CD8-positive, alpha-beta memory T cell (primary cell): ENCODE results near the gene ARMC7. TPM values are rescaled to one million over a fixed set of nuclear protein-coding genes. Genes with fewer than 3 reads are reported as not detected.
A peak's percentile ranks its signal among the peaks of the same experiment; 100 is the strongest.

ENCODE experiments used
- CTCF ChIA-PET: fragments of 350-600 bp; sonication (Branson Sonifier 250); formaldehyde crosslinking; loops from one replicate; lab custom pipeline; 2021; ENCODE audit warnings: antibody characterized with exemption; lab: Charles Lee
- POLR2A ChIA-PET: fragments of 350-600 bp; sonication (Branson Sonifier 250); formaldehyde crosslinking; loops from one replicate; lab custom pipeline; 2021; ENCODE audit warnings: antibody characterized with exemption; lab: Charles Lee
- DNase-seq, 5 donors: peaks; one replicate each; pipeline versions ENCODE4 v3.0.0 to v3.0.0-alpha.2; 2020 to 2022; ENCODE audit warnings: mixed read lengths in 1 of 5
- H3K27ac ChIP-seq: one replicate; pipeline ENCODE4 v1.7.0; 2013; ENCODE audit warnings: low read depth, mild to moderate bottlenecking, low read length, moderate library complexity
- H3K27me3 ChIP-seq: 2 replicates; pipeline ENCODE4 v1.7.0; 2013; ENCODE audit warnings: low read length, mild to moderate bottlenecking; ENCODE audit not compliant: insufficient read depth, poor library complexity, severe bottlenecking
- H3K36me3 ChIP-seq: 2 replicates; pipeline ENCODE4 v1.7.0; 2013; ENCODE audit warnings: mild to moderate bottlenecking, low read length, moderate library complexity; ENCODE audit not compliant: insufficient read depth
- H3K4me1 ChIP-seq: 2 replicates; pipeline ENCODE4 v1.7.0; 2013; ENCODE audit warnings: mild to moderate bottlenecking, low read length, moderate library complexity; ENCODE audit not compliant: insufficient read depth
- H3K4me3 ChIP-seq: 2 replicates; pipeline ENCODE4 v1.7.0; 2013; ENCODE audit warnings: mild to moderate bottlenecking, low read length
- H3K9me3 ChIP-seq: 2 replicates; pipeline ENCODE4 v1.7.0; 2013; ENCODE audit warnings: mild to moderate bottlenecking, low read length
- H3K27ac Mint-ChIP-seq, 8 donors: one replicate each; pipeline ENCODE4 v1.8.0; 2020 to 2021; ENCODE audit warnings: mixed read lengths in 8 of 8, mild to moderate bottlenecking in 6 of 8, inconsistent platforms in 3 of 8, moderate library complexity in 3 of 8
- H3K27me3 Mint-ChIP-seq, 2 donors: one replicate each; pipeline ENCODE4 v1.8.0; 2020 to 2021; ENCODE audit warnings: mixed read lengths in 2 of 2, mild to moderate bottlenecking in 1 of 2, moderate library complexity in 1 of 2
- H3K36me3 Mint-ChIP-seq, 3 donors: one replicate each; pipeline ENCODE4 v1.8.0; 2020 to 2021; ENCODE audit warnings: mixed read lengths in 3 of 3, inconsistent platforms in 1 of 3, mild to moderate bottlenecking in 1 of 3
- H3K4me1 Mint-ChIP-seq, 3 donors: one replicate each; pipeline ENCODE4 v1.8.0; 2020 to 2021; ENCODE audit warnings: mixed read lengths in 3 of 3, inconsistent platforms in 1 of 3, mild to moderate bottlenecking in 1 of 3
- H3K4me3 Mint-ChIP-seq, 7 donors: one replicate each; pipeline ENCODE4 v1.8.0; 2020 to 2021; ENCODE audit warnings: mixed read lengths in 7 of 7, mild to moderate bottlenecking in 6 of 7, moderate library complexity in 4 of 7, inconsistent platforms in 2 of 7
- H3K9me3 Mint-ChIP-seq, 5 donors: one replicate each; pipeline ENCODE4 v1.8.0; 2020 to 2022; ENCODE audit warnings: mixed read lengths in 5 of 5, mild to moderate bottlenecking in 3 of 5, moderate library complexity in 2 of 5, inconsistent platforms in 1 of 5
- polyA plus RNA-seq: library from polyadenylated mRNA; unstranded; fragments of 300-500 nt; fragmentation: Illumina TruSeq; gene quantifications from one replicate; pipeline ENCODE4 v1.2.3, GENCODE V29; 2021
- total RNA-seq, 2 experiments: library from RNA; stranded (reverse); gene quantifications; one replicate each; pipeline ENCODE4 v1.2.3, GENCODE V29; 2021

The ARMC7 gene
- total and polyA plus RNA-seq, 3 experiments from 2014 or later: 4.0 to 15.9 (median 15.2) TPM

DNA sequence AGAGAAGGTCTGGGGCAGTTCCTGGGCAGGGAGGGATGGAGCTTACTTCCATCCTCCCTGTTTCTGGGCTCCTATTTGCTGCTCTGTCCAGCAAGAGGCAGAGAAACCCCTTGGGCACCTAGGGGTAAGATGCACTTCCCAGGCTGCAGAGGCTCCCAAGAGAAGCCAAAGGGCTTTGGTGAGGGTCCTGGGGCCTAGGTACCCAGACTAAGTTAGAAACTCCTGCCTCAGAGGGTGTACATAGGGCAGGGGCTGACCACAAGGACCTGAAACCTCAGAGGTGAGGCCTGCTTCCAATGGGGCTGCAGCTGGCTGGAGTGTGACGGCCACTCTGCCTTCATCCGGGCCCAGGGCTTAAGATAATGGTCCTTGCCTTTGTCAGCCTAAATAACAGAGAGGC lies 1.6 kb upstream of the ARMC7 start:
- H3K4me3 Mint-ChIP-seq: peak overlapping the region; percentile 87 to 93 (median 91)
- Histone ChIP-seq H3K4me1 (peaks cover 17% of the 10 kb centered on the region), H3K9me3 (no peaks in the 10 kb centered on the region), H3K4me3 (no peak overlapping the region), H3K27me3 (no peaks in the 10 kb centered on the region), H3K27ac (no peak overlapping the region), H3K36me3 (no peaks in the 10 kb centered on the region)
- H3K27me3 Mint-ChIP-seq: no peaks in the 10 kb centered on the region
- H3K36me3 Mint-ChIP-seq: peaks cover 0 to 11% (median 5%) of the 10 kb centered on the region in 3 donors
- DNase-seq: no peak
- ChIA-PET CTCF (interaction anchor here (0.7 kb wide), 1 partner anchor 67 kb away, joined by 3 read pairs; no protein-coding TSS in a partner anchor), POLR2A (no interaction called here)
- H3K27ac Mint-ChIP-seq: peak overlapping the region in 2 of 8 donors; percentile 69 to 81
- no peaks in the 10 kb centered on the region for H3K9me3 Mint-ChIP-seq
- peaks cover 20 to 31% (median 24%) of the 10 kb centered on the region in 3 donors for H3K4me1 Mint-ChIP-seq

GRCh38 chr17:75109046-75109406 lies 743 bp upstream of the ARMC7 start:
- Histone ChIP-seq H3K4me1 (peaks cover 22% of the 10 kb centered on the region), H3K27ac (no peak overlapping the region), H3K36me3 (no peaks in the 10 kb centered on the region), H3K27me3 (no peaks in the 10 kb centered on the region), H3K4me3 (peak overlapping the region; percentile 93), H3K9me3 (no peaks in the 10 kb centered on the region)
- Mint-ChIP-seq H3K36me3 (peaks cover 0 to 13% (median 5%) of the 10 kb centered on the region in 3 donors), H3K27me3 (no peaks in the 10 kb centered on the region), H3K4me3 (peak overlapping the region; percentile 87 to 93 (median 91)), H3K4me1 (peaks cover 24 to 36% (median 30%) of the 10 kb centered on the region in 3 donors), H3K9me3 (no peaks in the 10 kb centered on the region), H3K27ac (peak overlapping the region; percentile 7 to 91 (median 74))
- ChIA-PET CTCF (interaction anchor here (1.0 to 10.7 kb wide), 4 partner anchors 18 to 93 kb away, joined by 3 to 194 read pairs (median 78); partner anchors contain the start of gene NT5C), POLR2A (interaction anchor here (1.0 to 2.0 kb wide), 7 partner anchors 15 to 162 kb away, joined by 3 to 12 read pairs (median 5); partner anchors contain the start of genes MIF4GD, NT5C, SLC16A5 and SUMO2)
- peak in 1 of 5 donors; percentile 33 for DNase-seq

DNA sequence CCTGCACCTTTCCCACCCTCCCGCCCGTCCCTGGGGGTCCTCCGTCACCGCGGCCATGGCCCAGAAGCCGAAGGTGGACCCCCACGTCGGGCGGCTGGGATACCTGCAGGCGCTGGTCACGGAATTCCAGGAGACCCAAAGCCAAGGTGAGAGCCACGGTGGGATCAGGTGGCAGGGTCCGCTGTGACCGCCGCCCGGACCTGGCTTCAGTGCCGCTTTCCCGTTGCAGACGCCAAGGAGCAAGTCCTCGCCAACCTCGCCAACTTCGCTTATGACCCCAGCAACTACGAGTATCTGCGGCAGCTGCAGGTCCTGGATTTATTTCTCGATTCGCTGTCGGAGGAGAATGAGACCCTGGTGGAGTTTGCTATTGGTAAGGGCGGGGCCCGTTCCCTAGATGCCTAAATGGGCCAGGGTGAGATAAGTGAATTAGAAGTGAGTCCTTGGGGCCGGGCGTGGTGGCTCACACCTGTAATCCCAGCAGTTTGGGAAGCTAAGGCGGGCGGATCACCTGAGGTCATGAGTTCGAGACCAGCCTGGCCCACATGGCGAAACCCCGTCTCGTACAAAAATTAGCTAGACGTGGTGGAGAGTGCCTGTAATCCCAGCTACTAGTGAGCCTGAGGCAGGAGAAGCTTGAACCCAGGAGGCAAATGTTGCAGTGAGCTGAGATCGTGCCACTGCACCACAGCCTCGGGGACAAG lies 617 bp downstream of the ARMC7 start:
- Mint-ChIP-seq H3K27me3 (no peaks in the 10 kb centered on the region), H3K4me3 (peak overlapping the region; percentile 87 to 93 (median 91)), H3K4me1 (peaks cover 34 to 47% (median 41%) of the 10 kb centered on the region in 3 donors), H3K36me3 (peaks cover 0 to 21% (median 7%) of the 10 kb centered on the region in 3 donors), H3K27ac (peak overlapping the region; percentile 77 to 96 (median 91)), H3K9me3 (no peaks in the 10 kb centered on the region)
- DNase-seq: peak in 1 of 5 donors; percentile 53
- ChIA-PET CTCF (interaction anchor here (0.6 to 10.7 kb wide), 11 partner anchors 16 to 149 kb away, joined by 3 to 194 read pairs (median 4); partner anchors contain the start of genes MRPL58, NT5C, NUP85 and SLC16A5), POLR2A (interaction anchor here (0.6 to 2.0 kb wide), 10 partner anchors 14 to 160 kb away, joined by 3 to 12 read pairs (median 4); partner anchors contain the start of genes MIF4GD, NT5C, SLC16A5 and SUMO2)
- Histone ChIP-seq H3K9me3 (no peaks in the 10 kb centered on the region), H3K36me3 (no peaks in the 10 kb centered on the region), H3K4me3 (peak overlapping the region; percentile 93), H3K27ac (peak overlapping the region; percentile 59), H3K27me3 (no peaks in the 10 kb centered on the region), H3K4me1 (peaks cover 29% of the 10 kb centered on the region)

- peak overlapping the region; percentile 20 to 82 (median 35) for H3K27ac Mint-ChIP-seq
- peaks cover 0 to 21% (median 7%) of the 10 kb centered on the region in 3 donors for H3K36me3 Mint-ChIP-seq
- Histone ChIP-seq H3K36me3 (no peaks in the 10 kb centered on the region), H3K4me3 (no peak overlapping the region), H3K4me1 (peaks cover 29% of the 10 kb centered on the region), H3K27ac (no peak overlapping the region), H3K9me3 (no peaks in the 10 kb centered on the region), H3K27me3 (no peaks in the 10 kb centered on the region)
- peaks cover 37 to 54% (median 41%) of the 10 kb centered on the region in 3 donors for H3K4me1 Mint-ChIP-seq
- H3K4me3 Mint-ChIP-seq: peak overlapping the region; percentile 54 to 91 (median 71)
- DNase-seq: no peak
- H3K9me3 Mint-ChIP-seq: no peaks in the 10 kb centered on the region
- H3K27me3 Mint-ChIP-seq: no peaks in the 10 kb centered on the region
- POLR2A ChIA-PET: interaction anchor here (0.7 to 1.0 kb wide), 2 partner anchors 34 to 90 kb away, joined by 3 read pairs; no protein-coding TSS in a partner anchor
- CTCF ChIA-PET: interaction anchor here (0.6 to 10.7 kb wide), 13 partner anchors 9 to 300 kb away, joined by 3 to 194 read pairs (median 4); partner anchors contain the start of genes NT5C and NUP85
Measured at GRCh38 chr17:75111777-75112335, 2.1 kb downstream of the ARMC7 start.

- Histone ChIP-seq H3K36me3 (no peaks in the 10 kb centered on the region), H3K4me1 (peaks cover 24% of the 10 kb centered on the region), H3K27ac (peak overlapping the region; percentile 64), H3K9me3 (no peaks in the 10 kb centered on the region), H3K27me3 (no peaks in the 10 kb centered on the region), H3K4me3 (peak overlapping the region; percentile 94)
- peak overlapping the region; percentile 72 to 97 (median 88) for H3K27ac Mint-ChIP-seq
- H3K27me3 Mint-ChIP-seq: no peaks in the 10 kb centered on the region
- no peaks in the 10 kb centered on the region for H3K9me3 Mint-ChIP-seq
- CTCF ChIA-PET: interaction anchor here (0.5 to 10.7 kb wide), 69 partner anchors 11 to 342 kb away, joined by 3 to 194 read pairs (median 5); partner anchors contain the start of genes ATP5PD, GGA3, GRB2 and HID1
- POLR2A ChIA-PET: interaction anchor here (0.6 to 1.8 kb wide), 13 partner anchors 10 to 666 kb away, joined by 3 to 25 read pairs (median 6); partner anchors contain the start of genes GGA3, JPT1, MIF4GD and MRPS7
- peak overlapping the region; percentile 84 to 92 (median 88) for H3K4me3 Mint-ChIP-seq
- peak; percentile 84 to 92 (median 85) for DNase-seq
- H3K4me1 Mint-ChIP-seq: peaks cover 32 to 54% (median 33%) of the 10 kb centered on the region in 3 donors
- peaks cover 0 to 30% (median 7%) of the 10 kb centered on the region in 3 donors for H3K36me3 Mint-ChIP-seq
Measured at GRCh38 chr17:75113798-75114551, 4.2 kb downstream of the ARMC7 start.

- no peak for DNase-seq
- Histone ChIP-seq H3K27ac (peak overlapping the region; percentile 64), H3K9me3 (no peaks in the 10 kb centered on the region), H3K36me3 (no peaks in the 10 kb centered on the region), H3K4me1 (peaks cover 20% of the 10 kb centered on the region), H3K4me3 (peak overlapping the region; percentile 94), H3K27me3 (no peaks in the 10 kb centered on the region)
- Mint-ChIP-seq H3K27me3 (no peaks in the 10 kb centered on the region), H3K27ac (peak overlapping the region; percentile 72 to 97 (median 92)), H3K36me3 (peaks cover 0 to 32% (median 7%) of the 10 kb centered on the region in 3 donors), H3K9me3 (no peaks in the 10 kb centered on the region), H3K4me1 (peaks cover 31 to 52% (median 32%) of the 10 kb centered on the region in 3 donors), H3K4me3 (peak overlapping the region; percentile 84 to 92 (median 88))
- ChIA-PET POLR2A (interaction anchor here (0.5 to 1.8 kb wide), 13 partner anchors 10 to 665 kb away, joined by 3 to 25 read pairs (median 5); partner anchors contain the start of genes GGA3, JPT1, MRPS7 and SUMO2), CTCF (interaction anchor here (0.5 to 10.7 kb wide), 64 partner anchors 12 to 341 kb away, joined by 3 to 194 read pairs (median 5); partner anchors contain the start of genes ATP5PD, GGA3, GRB2 and HID1)
Measured at GRCh38 chr17:75114552-75115314, 5.0 kb downstream of the ARMC7 start.
